Panc1 (cell line): ENCODE measurements around the gene TNPO1. TPM values are rescaled to one million over a fixed set of nuclear protein-coding genes. Genes with fewer than 3 reads are reported as not detected.

Experiments used
- ATAC-seq: fragments of 200-7000 bp; cut with Tn5 transposase; 2 replicates; pipeline ENCODE4 v1.9.1; 2020; ENCODE audit warnings: mild to moderate bottlenecking, moderate library complexity
- BruUV-seq: library from RNA; stranded (reverse); fragments of 400-500 nt; replicated peaks from 2 replicates; lab custom pipeline; 2021; lab: Mats Ljungman, UMichigan
- CTCF ChIA-PET: fragments of 300-600 bp; sonication (Branson Sonifier 250); formaldehyde crosslinking; loops from one replicate; lab custom pipeline; 2022; ENCODE audit warnings: antibody characterized with exemption; lab: Charles Lee
- POLR2A ChIA-PET: fragments of 300-600 bp; sonication (Branson Sonifier 250); formaldehyde crosslinking; loops from one replicate; lab custom pipeline; 2022; ENCODE audit warnings: antibody characterized with exemption; lab: Charles Lee
- DNase-seq: peaks from one replicate; pipeline ENCODE4 v3.0.0-alpha.2; 2010; ENCODE audit warnings: low read depth, low spot score
- H3K27ac ChIP-seq: 2 replicates; pipeline ENCODE4 v1.5.1; 2011; ENCODE audit warnings: mild to moderate bottlenecking, low read length, inconsistent platforms
- H3K27me3 ChIP-seq: fragments of 200-500 bp; sonication (Bioruptor generic); 2 replicates; pipeline ENCODE4 v1.6.0; 2014; ENCODE audit warnings: low read length, inconsistent platforms; ENCODE audit not compliant: control insufficient read depth, insufficient read depth
- H3K36me3 ChIP-seq: fragments of 200-500 bp; sonication (Bioruptor generic); 2 replicates; pipeline ENCODE4 v1.5.1; 2014; ENCODE audit warnings: inconsistent platforms, mild to moderate bottlenecking, low read length, moderate library complexity; ENCODE audit not compliant: control insufficient read depth, insufficient read depth
- H3K4me1 ChIP-seq: 2 replicates; pipeline ENCODE4 v1.5.1; 2011; ENCODE audit warnings: inconsistent platforms, mild to moderate bottlenecking, low read length, moderate library complexity; ENCODE audit not compliant: control insufficient read depth, insufficient read depth
- H3K4me3 ChIP-seq, 2 experiments: 2 replicates each; pipeline ENCODE4 v1.5.1; 2011 to 2012; ENCODE audit warnings: low read depth in 2 of 2, low read length in 2 of 2, mild to moderate bottlenecking in 2 of 2, inconsistent platforms in 1 of 2, moderate library complexity in 1 of 2
- H3K9me3 ChIP-seq: fragments of 200-500 bp; sonication (Bioruptor generic); 2 replicates; pipeline ENCODE4 v1.5.1; 2014; ENCODE audit warnings: low read depth, mild to moderate bottlenecking, inconsistent platforms, low read length, moderate library complexity; ENCODE audit not compliant: control insufficient read depth, insufficient read depth
- CTCF ChIP-seq: fragments of 450-650 bp; IDR thresholded peaks from 2 replicates; pipeline ENCODE4 v1.5.1; 2017; ENCODE audit warnings: mild to moderate bottlenecking
- POLR2AphosphoS5 ChIP-seq: IDR thresholded peaks from 2 replicates; pipeline ENCODE4 v1.6.1; 2012; ENCODE audit warnings: mild to moderate bottlenecking, low read depth, low read length, moderate library complexity
- REST ChIP-seq, 2 experiments: IDR thresholded peaks; 2 replicates each; pipeline ENCODE4 v1.6.1; 2011 to 2012; ENCODE audit warnings: low read depth in 2 of 2, control low read depth in 1 of 2, low read length in 1 of 2, mild to moderate bottlenecking in 1 of 2, moderate library complexity in 1 of 2; ENCODE audit not compliant: insufficient read depth in 1 of 2
- SIN3A ChIP-seq: IDR thresholded peaks from 2 replicates; pipeline ENCODE4 v1.6.1; 2012; ENCODE audit warnings: low read depth, mild to moderate bottlenecking, low read length, moderate library complexity, borderline replicate concordance; ENCODE audit not compliant: insufficient read depth
- TCF7L2 ChIP-seq: IDR thresholded peaks from 2 replicates; pipeline ENCODE4 v1.6.1; 2011; ENCODE audit warnings: mild to moderate bottlenecking, low read depth, low read length, inconsistent platforms
- in situ Hi-C: cut with HindIII; loops from 2 replicates; pipeline ENCODE4 v1.10.0; 2016; ENCODE audit warnings: low sequenced_read_pairs, low pct_unique_long_range_greater_than_20kb
- intact Hi-C: fragments of 100-400 bp; cut with micrococcal nuclease; formaldehyde crosslinking; loops from one replicate; pipeline ENCODE4 v1.10.0; 2022; ENCODE audit not compliant: unreplicated experiment
- total RNA-seq: library from RNA; stranded (reverse); gene quantifications from one replicate; pipeline ENCODE4 v1.2.1, GENCODE V29; 2021; ENCODE audit not compliant: unreplicated experiment

The TNPO1 gene
- total RNA-seq, 1 experiment from 2014 or later: 169 TPM

- H3K27me3 ChIP-seq: no peaks in the 10 kb centered on the region
- no peak overlapping the region for H3K4me3 ChIP-seq
- H3K4me1 ChIP-seq: peaks cover 70% of the 10 kb centered on the region
- intact Hi-C loops (no loop called here), in situ Hi-C loops (no loop called here)
- ATAC-seq (no peak), DNase-seq (no peak)
- ChIA-PET CTCF (no interaction called here), POLR2A (no interaction called here)
- TF ChIP-seq CTCF (no peak), REST (IDR thresholded peaks at IDR 0.05; ENCODE audit: insufficient read depth in 1 of 2, low read depth in 2 of 2, low read length in 1 of 2) (no peak)
- H3K36me3 ChIP-seq: peaks cover 15% of the 10 kb centered on the region
- H3K9me3 ChIP-seq: no peaks in the 10 kb centered on the region
- no TSS peak for BruUV-seq
- peak overlapping the region; percentile 93; the same call in 1 of the 2 replicates for H3K27ac ChIP-seq
Measured at GRCh38 chr5:72846483-72846882, 30.0 kb downstream of the TNPO1 start.

- H3K9me3 ChIP-seq: no peaks in the 10 kb centered on the region
- BruUV-seq: no TSS peak
- TF ChIP-seq SIN3A (no peak), CTCF (no peak), TCF7L2 (no peak), POLR2AphosphoS5 (no peak), REST (IDR thresholded peaks at IDR 0.05; ENCODE audit: insufficient read depth in 1 of 2, low read depth in 2 of 2, low read length in 1 of 2) (no peak)
- peak overlapping the region; percentile 80 to 84; a peak in 3 of 4 replicates for H3K4me3 ChIP-seq
- H3K27me3 ChIP-seq: no peaks in the 10 kb centered on the region
- CTCF ChIA-PET: no interaction called here
- intact Hi-C loops: no loop called here
- H3K27ac ChIP-seq: peak overlapping the region; percentile 93
- H3K36me3 ChIP-seq: peaks cover 23% of the 10 kb centered on the region
- ATAC-seq (no peak), DNase-seq (no peak)
- in situ Hi-C loops: no loop called here
- peaks cover 65% of the 10 kb centered on the region for H3K4me1 ChIP-seq
- POLR2A ChIA-PET: interaction anchor here (0.5 to 0.6 kb wide), 2 partner anchors 30 to 602 kb away, joined by 3 to 16 read pairs; no protein-coding TSS in a partner anchor
Measured at GRCh38 chr5:72847439-72847838, 31.0 kb downstream of the TNPO1 start.
